Adrenal gland (tissue), 12 donors: ENCODE measurements around the gene FARS2. TPM values are rescaled to one million over a fixed set of nuclear protein-coding genes. Genes with fewer than 3 reads are reported as not detected.

Source experiments
- DNase-seq, 7 donors: peaks; one replicate each; pipeline ENCODE4 v3.0.0-alpha.2; 2019 to 2020
- H3K27ac ChIP-seq, 5 donors: fragments of 200-600 bp; sonication (generic) in 4 of 5; 1 replicate in 3 of 5; 2 replicates in 2 of 5; pipeline versions ENCODE4 v1.5.1 to v1.8.0; 2016 to 2020; ENCODE audit warnings: mild to moderate bottlenecking in 1 of 5
- H3K27me3 ChIP-seq: fragments of 200-600 bp; 2 replicates; pipeline ENCODE4 v1.8.0; 2021
- H3K36me3 ChIP-seq, 2 donors: fragments of 200-600 bp; replicated peaks in 1 of 2; 1 replicate in 1 of 2; 2 replicates in 1 of 2; pipeline versions ENCODE4 v1.5.1 to v1.8.0; 2018 to 2022
- H3K4me1 ChIP-seq, 2 donors: fragments of 200-600 bp; replicated peaks in 1 of 2; 1 replicate in 1 of 2; 2 replicates in 1 of 2; pipeline versions ENCODE4 v1.5.1 to v1.8.0; 2018 to 2021
- H3K4me3 ChIP-seq, 4 donors: fragments of 200-600 bp; sonication (generic) in 3 of 4; one replicate each; pipeline ENCODE4 v1.5.1; 2016 to 2018
- H3K9me3 ChIP-seq, 3 donors: fragments of 200-600 bp; sonication (generic) in 1 of 3; replicated peaks in 1 of 3; 1 replicate in 2 of 3; 2 replicates in 1 of 3; pipeline versions ENCODE4 v1.5.1 to v1.8.0; 2016 to 2021
- POLR2A ChIP-seq, 2 donors: fragments of 450-650 bp; IDR thresholded peaks; one replicate each; pipeline ENCODE4 v1.6.1; 2017; ENCODE audit warnings: antibody characterized with exemption in 2 of 2, mild to moderate bottlenecking in 2 of 2, moderate library complexity in 1 of 2
- WGBS, 4 donors: extraction: QIAGEN DNeasy Blood & Tissue Kit in 2 of 4; methylation state at CpG; one replicate each; pipeline versions ENCODE4 v1.1.5 to v1.1.7; 2013 to 2017; 5-methylcytosine and 5-hydroxymethylcytosine counted together
- intact Hi-C, 2 donors: fragments of 100-400 bp; cut with DNase I; formaldehyde crosslinking; loops; one replicate each; pipeline versions ENCODE4 v1.14.1 to v1.15.0; 2022 to 2023
- polyA plus RNA-seq, 3 donors: library from polyadenylated mRNA; stranded (reverse); fragments of 200-250 nt in 2 of 3; fragments of 350-450 nt in 1 of 3; fragmentation: Illumina TruSeq in 1 of 3; extraction: RNeasy Lipid Tissue Mini Kit (QIAGEN cat#74804) in 1 of 3; gene quantifications; one replicate each; pipeline ENCODE4 v1.2.3, GENCODE V29; 2013 to 2014
- total RNA-seq, 9 donors: library from RNA; depleted of rRNA in 4 of 9; stranded (reverse); fragments of >200 nt in 4 of 9; fragments of 120-200 nt in 1 of 9; fragmentation: NEBNext Ultra II Directional in 1 of 9; extraction: Animal tissue kit (Norgen Biotek cat#: 25700) in 1 of 9; gene quantifications; one replicate each; pipeline versions ENCODE4 v1.1.0 to v1.2.4, GENCODE V29; 2013 to 2023
- TF ChIP-seq, protein P1 (sequence below), 6 experiments: fragments of 450-650 bp in 4 of 6; fragments of 200-600 bp in 2 of 6; sonication (generic) in 1 of 6; IDR thresholded peaks; 1 replicate in 5 of 6; 2 replicates in 1 of 6; pipeline versions ENCODE4 v1.5.1 to v1.8.0; 2016 to 2021; ENCODE audit warnings: antibody characterized with exemption in 6 of 6, mild to moderate bottlenecking in 2 of 6, moderate library complexity in 1 of 6
- donor health status: healthy with polysubstance abuse.
- donor health status: Bipolar disorder and iron deficiency.
- donor health status: DM: yes; HTN: yes; CAD: no.
- donor health status: DM: no; HTN: no; CAD: no.
- donor health status: DM: no; HTN: no; CAD: no.
- donor health status: DM: yes; HTN: yes; CAD: no.

FARS2 gene
- total and polyA plus RNA-seq, 12 donors, result 7.2 to 55.2 (median 19.8) TPM

DNA sequence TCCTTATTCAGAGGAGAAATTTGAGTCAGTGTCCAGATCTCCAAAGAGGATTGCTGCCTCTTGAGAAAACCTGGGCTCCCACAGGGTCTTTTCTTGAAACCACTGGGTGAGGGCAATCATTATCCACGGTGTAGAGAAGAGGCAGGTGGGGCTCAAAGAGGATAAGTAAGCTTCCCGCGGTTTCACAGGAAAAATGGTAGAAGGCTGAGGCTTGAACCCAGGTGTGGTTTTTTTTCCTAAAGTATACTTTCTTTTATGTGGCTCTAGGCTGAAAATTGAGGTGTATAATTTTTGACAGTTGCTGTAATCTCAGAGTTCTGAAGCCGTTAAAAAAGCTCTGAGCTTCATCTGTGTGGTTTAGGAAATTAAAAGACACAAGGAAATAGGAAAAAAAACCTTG lies 164.5 kb downstream of the FARS2 start:
- intact Hi-C loops, result no loop called here
- TF ChIP-seq, protein P1, sequence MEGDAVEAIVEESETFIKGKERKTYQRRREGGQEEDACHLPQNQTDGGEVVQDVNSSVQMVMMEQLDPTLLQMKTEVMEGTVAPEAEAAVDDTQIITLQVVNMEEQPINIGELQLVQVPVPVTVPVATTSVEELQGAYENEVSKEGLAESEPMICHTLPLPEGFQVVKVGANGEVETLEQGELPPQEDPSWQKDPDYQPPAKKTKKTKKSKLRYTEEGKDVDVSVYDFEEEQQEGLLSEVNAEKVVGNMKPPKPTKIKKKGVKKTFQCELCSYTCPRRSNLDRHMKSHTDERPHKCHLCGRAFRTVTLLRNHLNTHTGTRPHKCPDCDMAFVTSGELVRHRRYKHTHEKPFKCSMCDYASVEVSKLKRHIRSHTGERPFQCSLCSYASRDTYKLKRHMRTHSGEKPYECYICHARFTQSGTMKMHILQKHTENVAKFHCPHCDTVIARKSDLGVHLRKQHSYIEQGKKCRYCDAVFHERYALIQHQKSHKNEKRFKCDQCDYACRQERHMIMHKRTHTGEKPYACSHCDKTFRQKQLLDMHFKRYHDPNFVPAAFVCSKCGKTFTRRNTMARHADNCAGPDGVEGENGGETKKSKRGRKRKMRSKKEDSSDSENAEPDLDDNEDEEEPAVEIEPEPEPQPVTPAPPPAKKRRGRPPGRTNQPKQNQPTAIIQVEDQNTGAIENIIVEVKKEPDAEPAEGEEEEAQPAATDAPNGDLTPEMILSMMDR (IDR thresholded peaks at IDR 0.05), result no peak
- no peak for TF ChIP-seq POLR2A (IDR thresholded peaks at IDR 0.05)
- WGBS, 4 donors, result 70 to 94% (median 79%) methylated on average over 4 of the region's 4 CpGs
- H3K9me3 ChIP-seq, result no peaks in the 10 kb centered on the region
- no peaks in the 10 kb centered on the region for H3K4me1 ChIP-seq
- no peak overlapping the region for H3K4me3 ChIP-seq
- no peaks in the 10 kb centered on the region for H3K36me3 ChIP-seq
- no peak overlapping the region for H3K27ac ChIP-seq
- no peaks in the 10 kb centered on the region for H3K27me3 ChIP-seq
- DNase-seq, result no peak

- Histone ChIP-seq H3K4me1 (no peaks in the 10 kb centered on the region), H3K9me3 (no peaks in the 10 kb centered on the region), H3K27ac (no peak overlapping the region), H3K36me3 (no peaks in the 10 kb centered on the region), H3K27me3 (no peaks in the 10 kb centered on the region), H3K4me3 (no peak overlapping the region)
- 72 to 87% (median 79%) methylated on average over 5 of the region's 5 CpGs for WGBS, 4 donors
- no peak for DNase-seq
- intact Hi-C loops, result no loop called here
- TF ChIP-seq, protein P1 (IDR thresholded peaks at IDR 0.05), result no peak
- TF ChIP-seq POLR2A (IDR thresholded peaks at IDR 0.05), result no peak
These were observed 166.3 kb downstream of the FARS2 start for GRCh38 chr6:5427586-5427985.

DNA sequence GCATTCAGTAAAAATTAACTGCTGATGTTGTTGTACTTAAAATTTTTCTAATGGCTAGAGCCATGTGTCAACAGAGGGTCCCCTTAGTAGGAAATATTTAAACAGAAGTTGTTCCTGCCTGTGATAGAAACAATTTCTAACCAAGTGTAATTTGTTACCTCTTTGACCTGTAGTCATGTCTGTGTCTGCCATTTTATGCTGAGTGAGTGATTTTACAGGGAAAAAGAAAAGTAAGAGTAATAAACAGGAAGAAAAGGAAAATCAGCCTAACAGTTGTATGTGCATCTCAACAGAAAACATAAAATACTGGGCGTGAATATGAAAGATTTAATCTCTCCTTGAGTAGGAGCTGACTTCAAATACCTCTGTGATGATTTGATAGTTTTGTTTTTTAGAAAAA lies 172.0 kb downstream of the FARS2 start:
- H3K36me3 ChIP-seq, result no peaks in the 10 kb centered on the region
- 91 to 95% (median 92%) methylated on average over 1 of the region's 1 CpG for WGBS, 4 donors
- peaks cover 0 to 8% (median 7%) of the 10 kb centered on the region in 3 donors for H3K9me3 ChIP-seq
- no peak for DNase-seq
- no peaks in the 10 kb centered on the region for H3K27me3 ChIP-seq
- no peak overlapping the region for H3K4me3 ChIP-seq
- H3K4me1 ChIP-seq, result no peaks in the 10 kb centered on the region
- no peak overlapping the region for H3K27ac ChIP-seq
- intact Hi-C loops, result no loop called here
- TF ChIP-seq, protein P1 (IDR thresholded peaks at IDR 0.05), result no peak
- TF ChIP-seq POLR2A (IDR thresholded peaks at IDR 0.05), result no peak

DNA sequence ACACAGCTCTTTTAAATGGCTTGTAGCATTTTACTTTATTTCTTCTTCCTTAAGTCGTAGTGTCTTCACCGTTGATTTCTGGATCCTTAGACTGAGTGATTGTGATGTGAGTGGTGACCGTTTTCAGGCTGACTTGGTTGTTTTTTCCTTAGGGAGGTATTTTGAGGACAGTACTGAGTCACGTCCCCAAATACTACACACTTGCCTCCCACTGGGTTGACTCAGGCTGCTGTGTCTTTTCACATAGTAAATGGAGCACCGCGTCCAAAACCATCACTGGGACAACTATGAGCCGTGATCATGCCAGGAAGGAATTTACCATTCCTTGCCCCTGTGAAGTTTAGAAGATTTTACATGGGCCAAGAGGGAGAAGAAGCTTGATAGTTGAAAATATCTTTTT lies 174.1 kb downstream of the FARS2 start:
- no peaks in the 10 kb centered on the region for H3K36me3 ChIP-seq
- TF ChIP-seq, protein P1 (IDR thresholded peaks at IDR 0.05), result no peak
- no peak for TF ChIP-seq POLR2A (IDR thresholded peaks at IDR 0.05)
- 64 to 70% (median 66%) methylated on average over 7 of the region's 7 CpGs for WGBS, 4 donors
- peaks cover 0 to 8% (median 7%) of the 10 kb centered on the region in 3 donors for H3K9me3 ChIP-seq
- H3K4me3 ChIP-seq, result no peak overlapping the region
- intact Hi-C loops, result no loop called here
- no peaks in the 10 kb centered on the region for H3K4me1 ChIP-seq
- H3K27ac ChIP-seq, result no peak overlapping the region
- peak in 4 of 7 donors; percentile 16 to 38 (median 25) for DNase-seq
- no peaks in the 10 kb centered on the region for H3K27me3 ChIP-seq
